Umbilical cord (tissue), 2 donors: ENCODE measurements around the gene SYTL5. TPM values are rescaled to one million over a fixed set of nuclear protein-coding genes. Genes with fewer than 3 reads are reported as not detected.
A peak's percentile ranks its signal among the peaks of the same experiment; 100 is the strongest.

Source experiments
- DNase-seq: peaks from one replicate; pipeline ENCODE4 v3.0.0-alpha.2; 2015; ENCODE audit warnings: low spot score
- total RNA-seq: library from RNA; depleted of rRNA; stranded (reverse); fragments of >200 nt; gene quantifications from one replicate; pipeline ENCODE4 v1.2.3, GENCODE V29; 2014; ENCODE audit warnings: low replicate concordance; ENCODE audit not compliant: insufficient read depth

The SYTL5 gene
- total RNA-seq, 1 donor from 2014 or later, result 5.8 TPM

- no peak for DNase-seq
Observed at GRCh38 chrX:38138157-38138891, 132.0 kb downstream of the SYTL5 start.

DNA sequence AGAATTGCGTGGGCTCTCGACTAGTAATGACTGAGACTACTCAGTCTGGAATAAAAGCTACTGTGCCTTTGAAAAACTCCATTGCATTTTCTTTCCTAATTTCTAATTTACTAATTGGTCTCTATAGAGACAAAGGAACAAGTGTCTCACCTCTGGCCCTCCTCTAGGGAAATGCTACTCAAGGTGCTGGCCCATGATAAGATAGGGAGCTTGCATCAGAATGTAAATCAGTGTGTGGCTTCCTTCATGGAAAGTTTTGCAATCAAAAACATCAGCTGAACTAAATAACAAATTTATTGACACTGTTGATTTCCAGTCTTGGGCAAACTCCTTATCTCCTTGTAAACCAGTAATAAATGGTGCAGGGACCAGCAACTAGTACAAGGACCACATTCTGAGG is 132.5 kb downstream of the SYTL5 start:
- no peak for DNase-seq

DNA sequence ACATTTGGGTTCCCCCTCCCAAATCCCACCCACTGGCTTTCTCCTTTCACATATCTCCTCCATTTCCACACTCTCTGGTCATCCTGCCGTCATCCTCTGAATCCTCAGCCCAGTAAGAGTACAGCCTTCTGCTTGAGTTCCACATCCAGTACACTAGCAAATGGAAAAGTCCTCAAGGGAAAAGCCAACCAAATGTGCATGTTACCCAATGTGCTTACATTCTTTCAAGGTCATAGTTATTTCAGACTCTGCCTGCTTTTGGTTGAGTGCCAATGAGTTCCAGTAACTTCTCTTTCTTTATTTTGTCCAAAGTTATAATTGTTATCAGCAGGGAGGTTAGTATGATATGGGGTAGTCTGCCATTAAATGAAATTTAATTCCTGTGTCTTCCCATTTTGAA is 136.3 kb downstream of the SYTL5 start:
- peak; percentile 76 for DNase-seq

GRCh38 chrX:38149016-38149415 is 142.7 kb downstream of the SYTL5 start:
- no peak for DNase-seq

DNA sequence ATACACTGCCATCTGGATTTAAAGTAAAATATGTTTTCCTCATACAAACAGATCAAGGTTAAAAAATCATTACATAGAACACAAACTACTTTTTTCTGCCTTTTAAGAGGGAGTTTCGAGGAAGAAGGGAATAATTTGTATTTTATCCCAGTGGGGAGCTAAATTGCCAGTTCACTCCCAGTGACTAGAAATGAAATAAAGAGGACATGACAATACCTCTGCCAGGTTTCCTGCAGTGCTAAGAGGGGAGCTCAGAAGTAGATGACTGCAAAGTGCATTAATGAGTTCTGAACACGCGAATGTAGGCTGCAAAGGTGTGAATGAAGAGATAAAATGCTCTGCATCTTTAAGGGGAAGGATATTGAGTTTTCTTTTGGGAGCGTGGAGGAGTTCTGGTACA is 144.6 kb downstream of the SYTL5 start:
- DNase-seq, result no peak

GRCh38 chrX:38151441-38151840 is 145.1 kb downstream of the SYTL5 start:
- DNase-seq, result no peak

DNA sequence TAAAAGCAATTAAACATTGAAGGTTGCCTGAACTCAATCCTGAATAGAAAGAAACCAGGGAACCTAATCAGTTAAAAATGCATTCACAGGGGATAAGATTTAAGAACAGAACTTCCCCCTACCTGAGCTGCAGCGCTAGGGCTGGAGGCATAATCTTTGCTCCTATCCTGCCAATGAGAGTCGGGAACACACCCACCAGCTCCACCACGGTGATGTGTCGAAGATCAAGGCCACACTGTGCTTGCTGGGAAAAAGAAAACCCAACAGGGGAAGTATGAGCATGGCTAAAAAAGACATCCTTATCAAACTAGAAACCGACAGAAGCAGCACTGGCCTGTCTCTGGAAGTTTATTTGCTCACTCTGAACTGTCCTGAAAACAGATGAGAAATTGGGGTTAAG is 148.0 kb downstream of the SYTL5 start:
- peak; percentile 35 for DNase-seq

DNA sequence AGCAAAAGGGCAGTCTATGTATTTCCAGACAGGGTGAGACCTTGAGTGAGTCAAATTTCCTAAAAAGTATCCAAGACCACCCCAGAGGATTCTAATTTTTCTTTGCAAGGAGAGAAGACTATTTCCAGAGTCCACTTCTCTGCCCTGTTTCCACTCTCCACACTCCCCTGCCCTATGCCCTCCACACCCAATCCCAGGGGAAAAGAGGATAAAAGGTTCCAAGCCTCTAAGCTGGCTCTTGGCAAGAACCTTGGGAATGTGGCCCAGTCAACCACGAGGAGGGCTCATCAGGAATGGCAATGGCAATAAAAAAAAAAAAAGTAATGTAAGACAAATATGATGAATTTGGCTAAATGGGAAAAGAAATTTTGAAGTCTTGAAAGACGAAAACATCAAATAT is 148.5 kb downstream of the SYTL5 start:
- no peak for DNase-seq

- no peak for DNase-seq
Observed at GRCh38 chrX:38156838-38157237, 150.5 kb downstream of the SYTL5 start.

- DNase-seq, result no peak
Observed at GRCh38 chrX:38163193-38163592, 156.8 kb downstream of the SYTL5 start.

DNA sequence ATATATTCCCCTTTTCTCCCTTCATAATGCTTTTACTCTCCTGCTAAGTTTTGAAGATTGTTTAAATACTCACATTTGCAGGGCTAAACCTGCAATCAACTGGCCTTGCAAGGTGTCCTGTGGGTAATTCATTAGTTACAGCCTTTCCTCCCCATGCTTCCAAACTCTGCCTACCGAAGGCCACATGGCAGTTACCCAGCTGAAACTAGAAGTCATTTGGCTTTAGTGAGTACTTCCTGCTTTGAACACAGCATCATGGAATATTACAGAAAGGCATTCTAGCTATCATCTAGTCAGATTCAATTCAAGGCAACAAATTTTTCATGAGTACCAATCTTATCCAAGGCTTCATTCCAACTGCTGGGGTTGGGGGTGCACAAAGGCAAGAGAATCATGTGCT is 158.7 kb downstream of the SYTL5 start:
- DNase-seq, result no peak

DNA sequence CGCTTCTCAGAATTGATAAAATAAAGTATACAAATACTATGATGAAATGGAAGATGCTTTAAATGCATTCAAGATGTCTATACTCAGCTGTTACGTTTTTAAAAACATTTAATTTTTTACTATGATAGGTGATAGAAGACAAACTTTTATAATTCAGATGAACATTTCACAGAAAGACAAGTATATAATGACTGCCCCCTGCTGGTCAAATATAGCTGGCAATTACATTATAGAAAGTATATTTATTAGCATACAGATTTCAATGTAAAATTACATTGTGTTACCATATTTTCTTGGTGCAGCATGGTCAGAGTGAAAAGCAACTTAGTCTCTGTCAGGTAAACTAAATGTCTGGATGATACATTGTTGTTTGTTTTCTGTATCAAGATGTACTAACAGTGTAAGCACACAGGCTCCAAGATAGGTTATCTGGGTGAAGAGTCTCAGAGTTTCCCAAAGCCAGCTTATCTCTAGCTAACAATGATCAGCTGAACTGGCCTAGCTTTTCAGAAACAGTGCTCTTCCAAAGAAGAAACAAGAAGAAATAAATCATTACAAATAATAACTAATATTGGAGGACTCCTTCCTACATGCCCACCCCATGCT is 160.2 kb downstream of the SYTL5 start:
- DNase-seq, result peak; percentile 25

DNA sequence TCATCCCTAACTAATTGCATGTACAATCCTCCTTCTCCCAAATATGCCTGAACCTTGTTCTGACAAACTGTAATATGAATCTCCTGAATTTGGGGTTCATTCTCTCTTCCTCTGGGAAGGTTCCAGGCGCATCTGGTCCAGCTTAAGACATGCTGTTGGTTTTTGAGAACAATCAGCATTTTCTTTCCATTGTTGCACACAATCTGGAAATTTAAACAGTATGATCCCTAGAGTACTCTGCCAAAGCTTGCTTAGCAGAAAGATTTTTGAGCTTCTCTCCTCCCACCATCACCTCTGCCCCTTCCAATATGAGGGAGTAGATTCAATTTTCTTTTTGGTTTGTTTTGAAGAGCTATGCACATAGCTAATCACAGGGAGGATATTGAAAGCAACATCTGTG is 164.2 kb downstream of the SYTL5 start:
- no peak for DNase-seq

DNA sequence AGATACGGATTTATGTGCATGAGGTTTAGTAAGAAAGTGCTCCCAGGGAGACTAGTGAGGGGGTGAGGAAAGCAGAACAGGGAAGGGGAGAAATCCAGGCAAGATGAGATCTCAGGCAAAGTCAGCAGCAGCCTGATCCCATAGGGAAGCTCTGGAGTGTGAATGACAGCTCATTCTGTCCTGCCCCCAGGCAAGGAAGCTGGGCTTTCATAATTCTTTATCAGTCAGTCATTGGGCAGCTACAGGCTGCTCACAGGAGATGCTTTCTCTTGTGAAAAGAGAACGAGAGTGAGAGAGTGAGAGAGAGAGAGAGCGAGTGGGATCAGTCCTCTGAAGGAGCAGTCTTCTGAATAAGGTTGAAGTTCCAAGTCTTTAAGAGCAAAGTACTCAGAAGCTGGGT is 166.2 kb downstream of the SYTL5 start:
- no peak for DNase-seq

GRCh38 chrX:38175139-38175538 is 168.8 kb downstream of the SYTL5 start:
- peak; percentile 21 for DNase-seq

GRCh38 chrX:38178396-38178795 is 172.0 kb downstream of the SYTL5 start:
- DNase-seq, result no peak

Other genes with a start within 250 kb of the SYTL5 start
- 48.9 TPM for gene CYBB, start 226.5 kb upstream of the SYTL5 start, total RNA-seq
- gene DYNLT3, start 159.0 kb upstream of the SYTL5 start, total RNA-seq, result 46.5 TPM
- gene SRPX, start 214.3 kb downstream of the SYTL5 start, total RNA-seq, result 74.9 TPM